NCI-H524 treated with DMSO at 0.1 percent for 48 hours (cell line): Measurements from ENCODE around the gene EXOC3.
"Not testable (repeated sequence)": the region's sequence is repeated elsewhere in the genome, so short reads cannot be mapped to it uniquely, and the experiment has no call there.

Experiments
- DNase-seq: peaks from one replicate; lab custom pipeline; 2025; lab: John Stamatoyannopoulos, UW

EXOC3 gene

GRCh38 chr5:407051-407450 is 35.9 kb upstream of the EXOC3 start:
- no peak for DNase-seq

GRCh38 chr5:407801-408268 is 35.1 kb upstream of the EXOC3 start:
- no peak for DNase-seq

GRCh38 chr5:410911-411517 is 32.0 kb upstream of the EXOC3 start:
- DNase-seq = no peak

- DNase-seq = no peak
These were observed 31.2 kb upstream of the EXOC3 start for GRCh38 chr5:411728-412127.

- not testable (repeated sequence) for DNase-seq
These were observed 27.7 kb upstream of the EXOC3 start for GRCh38 chr5:414991-415927.

GRCh38 chr5:415928-416635 is 26.9 kb upstream of the EXOC3 start:
- DNase-seq = no peak

GRCh38 chr5:416636-416960 is 26.4 kb upstream of the EXOC3 start:
- DNase-seq = no peak

GRCh38 chr5:417301-418161 is 25.4 kb upstream of the EXOC3 start:
- no peak for DNase-seq

- no peak for DNase-seq
These were observed 24.5 kb upstream of the EXOC3 start for GRCh38 chr5:418162-419121.

- no peak for DNase-seq
These were observed 23.0 kb upstream of the EXOC3 start for GRCh38 chr5:419970-420369.

- no peak for DNase-seq
These were observed 22.2 kb upstream of the EXOC3 start for GRCh38 chr5:420632-421286.

- no peak for DNase-seq
These were observed 21.6 kb upstream of the EXOC3 start for GRCh38 chr5:421287-421880.

- no peak for DNase-seq
These were observed 21.1 kb upstream of the EXOC3 start for GRCh38 chr5:421901-422300.

- DNase-seq = no peak
These were observed 20.4 kb upstream of the EXOC3 start for GRCh38 chr5:422323-423232.

GRCh38 chr5:423233-423565 is 19.8 kb upstream of the EXOC3 start:
- no peak for DNase-seq

GRCh38 chr5:423626-424261 is 19.2 kb upstream of the EXOC3 start:
- no peak for DNase-seq

- DNase-seq = no peak
These were observed 18.5 kb upstream of the EXOC3 start for GRCh38 chr5:424301-425110.
